ENCODE measurements around the gene NDRG2.

DNA sequence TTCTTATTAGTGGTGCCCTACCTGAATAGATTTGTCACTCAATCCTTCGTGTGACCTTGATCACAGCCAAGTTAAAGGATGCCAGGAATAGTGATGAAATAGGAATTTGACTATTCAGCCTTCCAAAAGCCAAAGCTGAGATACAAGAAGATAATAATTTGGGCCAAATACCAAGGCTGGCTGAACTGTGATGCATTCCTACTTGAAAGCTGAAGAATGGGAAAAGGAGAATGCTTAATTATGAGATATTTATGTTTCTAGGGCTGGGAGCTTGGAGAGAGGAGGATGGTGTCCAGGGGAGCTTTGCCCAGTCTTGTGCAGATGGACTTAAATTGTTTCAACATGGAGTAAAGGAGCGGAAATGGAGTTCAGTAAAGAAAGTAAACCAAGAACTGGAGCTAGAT is 22.5 kb upstream of the NDRG2 start:
- TF ChIP-seq, protein P1, sequence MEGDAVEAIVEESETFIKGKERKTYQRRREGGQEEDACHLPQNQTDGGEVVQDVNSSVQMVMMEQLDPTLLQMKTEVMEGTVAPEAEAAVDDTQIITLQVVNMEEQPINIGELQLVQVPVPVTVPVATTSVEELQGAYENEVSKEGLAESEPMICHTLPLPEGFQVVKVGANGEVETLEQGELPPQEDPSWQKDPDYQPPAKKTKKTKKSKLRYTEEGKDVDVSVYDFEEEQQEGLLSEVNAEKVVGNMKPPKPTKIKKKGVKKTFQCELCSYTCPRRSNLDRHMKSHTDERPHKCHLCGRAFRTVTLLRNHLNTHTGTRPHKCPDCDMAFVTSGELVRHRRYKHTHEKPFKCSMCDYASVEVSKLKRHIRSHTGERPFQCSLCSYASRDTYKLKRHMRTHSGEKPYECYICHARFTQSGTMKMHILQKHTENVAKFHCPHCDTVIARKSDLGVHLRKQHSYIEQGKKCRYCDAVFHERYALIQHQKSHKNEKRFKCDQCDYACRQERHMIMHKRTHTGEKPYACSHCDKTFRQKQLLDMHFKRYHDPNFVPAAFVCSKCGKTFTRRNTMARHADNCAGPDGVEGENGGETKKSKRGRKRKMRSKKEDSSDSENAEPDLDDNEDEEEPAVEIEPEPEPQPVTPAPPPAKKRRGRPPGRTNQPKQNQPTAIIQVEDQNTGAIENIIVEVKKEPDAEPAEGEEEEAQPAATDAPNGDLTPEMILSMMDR (IDR thresholded peaks at IDR 0.05), result no peak
- TF ChIP-seq POLR2A (IDR thresholded peaks at IDR 0.05), result no peak
- no peak for TF ChIP-seq EP300 (IDR thresholded peaks at IDR 0.05)
